GM19452 (cell line): Measurements from ENCODE around the gene GPR22.

Source experiments
- ATAC-seq: cut with Tn5 transposase; IDR thresholded peaks from one replicate; pipeline ENCODE4 v1.9.1; 2021; ENCODE audit not compliant: unreplicated experiment

GPR22 gene, protein sequence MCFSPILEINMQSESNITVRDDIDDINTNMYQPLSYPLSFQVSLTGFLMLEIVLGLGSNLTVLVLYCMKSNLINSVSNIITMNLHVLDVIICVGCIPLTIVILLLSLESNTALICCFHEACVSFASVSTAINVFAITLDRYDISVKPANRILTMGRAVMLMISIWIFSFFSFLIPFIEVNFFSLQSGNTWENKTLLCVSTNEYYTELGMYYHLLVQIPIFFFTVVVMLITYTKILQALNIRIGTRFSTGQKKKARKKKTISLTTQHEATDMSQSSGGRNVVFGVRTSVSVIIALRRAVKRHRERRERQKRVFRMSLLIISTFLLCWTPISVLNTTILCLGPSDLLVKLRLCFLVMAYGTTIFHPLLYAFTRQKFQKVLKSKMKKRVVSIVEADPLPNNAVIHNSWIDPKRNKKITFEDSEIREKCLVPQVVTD

DNA sequence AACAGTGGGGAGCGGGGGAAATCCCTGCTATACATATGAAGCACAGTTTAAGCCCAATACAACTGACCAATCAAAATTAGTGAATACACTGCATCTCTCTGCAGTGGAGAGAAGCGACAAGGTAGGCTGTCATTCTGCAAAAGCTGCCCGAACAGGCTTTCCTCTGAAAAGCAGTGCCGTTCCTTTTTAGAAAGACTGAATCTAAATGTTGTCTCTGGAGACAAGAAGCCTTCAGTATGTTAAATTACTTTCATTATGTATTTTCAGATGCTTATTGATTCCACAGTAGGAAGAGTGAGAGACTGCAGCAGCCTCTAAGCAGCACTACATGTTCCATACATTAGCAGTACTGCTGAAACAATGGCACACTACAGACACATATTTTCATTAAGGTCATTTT is at the start of gene GPR22:
Gene GPR22, plus strand, starts transcription at position 129 of the 400 bp plus-strand sequence. CDS start 4,004 bp downstream, outside the sequence.
- ATAC-seq = no peak

GRCh38 chr7:107427462-107427861 is 42.4 kb upstream of the GPR22 start:
- no peak for ATAC-seq

- ATAC-seq = no peak
These were observed 41.2 kb upstream of the GPR22 start for GRCh38 chr7:107428642-107429041.

GRCh38 chr7:107430057-107430456 is 39.8 kb upstream of the GPR22 start:
- ATAC-seq = no peak

GRCh38 chr7:107432261-107432660 is 37.6 kb upstream of the GPR22 start:
- ATAC-seq = no peak

GRCh38 chr7:107435749-107436148 is 34.1 kb upstream of the GPR22 start:
- ATAC-seq = no peak

DNA sequence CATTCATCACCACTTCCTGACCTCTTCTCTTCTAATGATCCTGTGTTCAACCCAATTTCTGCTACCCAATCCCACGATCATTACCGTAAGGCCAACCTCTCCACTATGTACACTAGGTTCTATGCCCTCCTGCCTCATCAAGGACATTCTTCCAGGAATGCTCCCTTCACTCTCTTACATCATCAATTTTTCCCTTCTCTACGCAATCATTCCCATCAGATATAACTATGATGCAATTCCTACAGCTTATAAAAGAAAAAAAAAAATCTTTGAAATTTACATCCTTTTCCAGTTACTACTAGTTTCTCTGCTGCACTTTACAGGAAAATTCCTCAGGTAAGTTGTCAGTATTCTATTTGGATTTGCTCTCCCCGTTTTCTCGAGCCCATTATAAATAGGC is 30.8 kb upstream of the GPR22 start:
- no peak for ATAC-seq

GRCh38 chr7:107441581-107442422 is 28.1 kb upstream of the GPR22 start:
- no peak for ATAC-seq

- ATAC-seq = no peak
These were observed 27.2 kb upstream of the GPR22 start for GRCh38 chr7:107442678-107443077.

- no peak for ATAC-seq
These were observed 23.3 kb upstream of the GPR22 start for GRCh38 chr7:107446531-107446930.

GRCh38 chr7:107446988-107447387 is 22.9 kb upstream of the GPR22 start:
- ATAC-seq = no peak

DNA sequence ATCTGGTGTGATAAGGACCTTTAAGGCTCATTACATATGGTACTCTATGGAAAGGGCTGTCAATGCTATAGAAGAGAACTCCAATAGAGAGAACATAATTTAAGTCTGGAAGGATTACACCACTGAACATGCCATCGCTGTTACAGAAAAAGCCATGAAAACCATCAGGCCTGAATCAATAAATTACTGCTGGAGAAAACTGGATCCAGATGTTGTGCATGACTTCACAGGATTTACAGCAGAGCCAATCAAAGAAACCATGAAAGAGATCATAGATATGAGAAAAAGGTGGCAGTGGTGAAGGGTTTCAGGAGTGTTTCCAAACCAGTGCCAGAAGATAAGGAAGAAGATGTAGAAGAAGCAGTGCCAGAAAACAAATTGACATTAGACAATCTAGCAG is 18.9 kb upstream of the GPR22 start:
- no peak for ATAC-seq

- ATAC-seq = no peak
These were observed 16.5 kb upstream of the GPR22 start for GRCh38 chr7:107453388-107453787.

- no peak for ATAC-seq
These were observed 7.8 kb upstream of the GPR22 start for GRCh38 chr7:107461938-107462533.

DNA sequence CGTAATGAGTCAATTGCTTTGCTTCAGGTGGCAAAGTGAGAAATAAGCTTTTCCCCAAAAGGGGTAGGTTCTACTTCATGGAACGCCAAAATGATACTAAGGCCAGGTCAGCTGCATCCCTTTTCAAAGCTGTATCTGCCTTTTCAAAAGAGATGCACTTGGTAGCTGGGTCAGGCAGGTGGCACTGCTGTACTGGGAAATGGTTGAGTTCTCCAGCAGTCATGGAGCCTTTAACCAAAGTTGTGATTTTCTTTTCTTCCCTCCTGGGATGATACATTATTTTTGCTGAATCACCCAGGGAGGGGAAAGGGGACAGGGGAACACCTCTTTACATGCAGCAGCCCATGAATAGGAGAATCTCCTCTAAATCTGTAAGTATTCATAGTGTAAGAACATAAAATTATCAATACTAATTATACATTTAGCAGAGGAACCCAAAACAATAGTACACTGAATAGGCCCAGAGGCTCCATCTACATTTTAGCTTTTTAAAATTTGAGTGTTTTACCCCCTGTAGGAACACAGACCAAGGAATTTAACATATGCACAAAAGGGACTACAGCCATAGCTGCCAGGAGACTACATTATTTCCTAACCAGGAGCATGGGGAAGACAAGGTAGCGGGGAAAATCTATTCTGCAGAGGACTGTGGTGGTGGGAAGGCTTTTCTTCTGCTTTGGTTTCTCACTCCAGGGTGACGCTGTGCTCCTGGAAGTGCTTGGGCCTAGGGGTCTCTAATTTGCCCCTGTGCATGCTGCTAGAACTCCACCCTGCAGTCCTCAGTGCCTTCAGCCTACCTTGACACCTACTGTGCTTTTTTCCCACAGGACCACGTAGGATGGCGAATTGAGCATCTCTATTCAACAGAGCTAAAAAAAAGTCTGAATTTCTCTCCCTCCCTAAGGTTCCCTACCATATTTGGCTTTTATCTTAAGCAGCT is 6.4 kb upstream of the GPR22 start:
- no peak for ATAC-seq

GRCh38 chr7:107464666-107465226 is 5.1 kb upstream of the GPR22 start:
- no peak for ATAC-seq

GRCh38 chr7:107467972-107468371 is 1.9 kb upstream of the GPR22 start:
- ATAC-seq = no peak

DNA sequence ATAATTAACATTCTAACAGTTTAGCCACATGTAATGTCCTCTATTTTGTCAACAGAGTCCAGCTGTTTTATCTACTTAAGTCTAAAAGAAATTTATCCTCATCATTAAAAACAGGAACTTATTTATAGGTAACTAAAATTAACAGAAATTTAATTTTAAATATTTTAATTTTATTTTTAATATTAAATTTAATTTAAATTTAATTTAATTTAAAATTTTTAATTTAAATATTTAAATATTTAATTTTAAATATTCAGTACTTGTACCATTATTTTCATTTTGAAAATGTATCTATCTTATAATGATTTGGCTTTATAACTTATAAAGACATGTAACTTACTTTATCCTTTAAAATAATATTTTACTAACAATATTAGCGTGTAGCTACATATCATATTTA is 1.0 kb upstream of the GPR22 start:
- no peak for ATAC-seq

- no peak for ATAC-seq
These were observed 1.6 kb downstream of the GPR22 start for GRCh38 chr7:107471292-107472070.
